Islet precursor cell (in vitro differentiated cells): ENCODE data around the gene ADIPOR1.
"Not testable (repeated sequence)": the region's sequence is repeated elsewhere in the genome, so short reads cannot be mapped to it uniquely, and the experiment has no call there.

Experiments
- DNase-seq: peaks from one replicate; pipeline ENCODE4 v3.0.0-alpha.2; 2018

The ADIPOR1 gene

DNA sequence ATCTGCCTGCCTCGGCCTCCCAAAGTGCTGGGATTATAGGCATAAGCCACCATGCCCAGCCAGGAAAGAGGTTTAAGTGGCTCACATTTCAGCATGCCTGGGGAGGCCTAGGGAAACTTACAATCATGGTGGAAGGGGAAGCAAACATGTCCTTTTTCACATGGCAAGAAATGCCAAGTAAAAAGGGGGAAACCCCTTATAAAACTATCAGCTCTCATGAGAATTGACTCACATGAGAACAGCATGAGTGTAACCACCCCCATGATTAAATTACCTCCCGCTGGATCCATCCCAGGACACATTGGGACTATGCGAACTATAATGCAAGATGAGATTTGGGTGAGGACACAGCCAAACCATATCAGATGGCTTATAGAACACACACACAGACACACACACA lies 22.3 kb downstream of the ADIPOR1 start:
- DNase-seq: no peak

DNA sequence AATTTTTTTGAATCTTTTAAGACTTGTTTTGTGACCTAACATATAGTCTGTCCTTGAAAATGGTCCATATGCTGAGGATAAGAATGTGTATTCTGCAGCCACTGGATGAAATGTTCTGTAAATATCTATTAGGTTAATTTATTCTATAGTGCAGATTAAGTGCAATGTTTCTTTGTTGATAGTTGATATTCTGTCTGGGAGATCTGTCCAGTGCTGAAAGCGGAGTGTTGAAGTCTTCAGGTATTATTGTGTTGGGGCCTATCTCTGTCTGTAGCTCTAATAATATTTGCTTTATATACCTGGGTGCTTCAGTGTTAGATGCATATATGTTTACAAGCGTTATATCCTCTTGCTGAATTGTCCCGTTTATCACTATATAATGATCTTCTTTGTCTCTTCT lies 23.4 kb downstream of the ADIPOR1 start:
- no peak for DNase-seq

DNA sequence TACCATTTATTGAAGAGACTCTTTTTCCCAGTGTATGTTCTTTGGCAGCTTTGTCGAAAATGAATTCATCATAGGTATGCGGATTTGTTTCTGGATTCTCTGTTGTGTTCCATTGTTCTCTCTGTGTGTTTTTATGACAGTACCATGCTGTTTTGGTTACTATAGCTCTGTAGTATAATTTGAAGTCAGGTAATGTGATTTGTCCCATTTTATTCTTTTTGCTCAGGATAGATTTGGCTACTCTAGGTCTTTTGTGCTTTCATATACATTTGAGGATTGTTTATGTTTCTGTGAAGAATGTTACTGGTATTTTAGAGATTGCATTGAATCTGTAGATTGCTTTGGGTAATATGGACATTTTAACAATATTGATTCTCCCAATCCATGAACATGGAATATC lies 25.6 kb downstream of the ADIPOR1 start:
- DNase-seq: no peak

DNA sequence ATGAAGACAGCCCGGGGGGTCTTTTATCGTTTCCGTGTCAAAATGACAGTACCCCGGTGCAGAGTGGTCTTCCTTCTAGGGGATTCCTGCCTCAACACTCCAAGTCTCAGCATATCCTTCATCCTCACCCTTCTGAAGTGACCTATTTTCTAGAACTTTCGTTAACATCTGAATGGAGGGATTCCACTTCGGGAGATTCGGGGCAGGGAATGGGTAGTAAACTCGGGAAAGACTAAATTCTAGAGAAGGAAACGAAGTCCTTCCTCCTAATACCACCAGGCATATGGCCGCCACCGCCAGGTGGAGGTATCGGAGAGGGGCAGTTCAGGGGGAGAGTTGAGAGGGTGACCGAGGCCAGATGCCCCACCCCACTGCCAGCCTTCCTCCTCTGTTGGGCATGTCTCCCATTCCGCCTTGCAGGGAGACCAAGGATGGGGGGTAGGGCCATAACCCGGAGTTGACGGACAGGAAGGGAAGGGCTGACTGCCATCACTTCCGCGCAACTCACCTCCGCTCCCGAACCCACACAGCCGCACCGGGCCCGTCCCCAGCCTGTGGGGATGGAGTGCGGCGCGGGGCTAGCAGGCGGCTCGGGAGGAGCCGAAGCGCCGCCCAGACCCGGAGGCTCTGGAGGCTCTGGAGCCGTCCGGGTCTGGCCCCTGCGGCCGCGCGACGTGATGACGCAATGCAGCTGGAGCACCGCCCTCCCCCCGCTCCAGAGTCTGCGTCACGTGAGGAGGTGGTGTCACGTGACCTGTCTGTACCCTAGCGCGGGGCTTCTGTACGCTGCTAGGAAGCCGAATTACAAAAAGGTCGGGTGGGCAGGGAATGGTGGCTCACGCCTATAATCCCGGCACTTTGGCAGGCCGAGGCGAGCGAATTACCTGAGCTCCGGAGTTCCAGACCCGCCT lies 31.3 kb downstream of the ADIPOR1 start, which contains the start of gene KLHL12:
TSS of gene KLHL12 (minus strand) at position 654 of the 911 bp plus-strand sequence. CDS start 2,072 bp downstream, outside the sequence.
- DNase-seq: peak; percentile 98

DNA sequence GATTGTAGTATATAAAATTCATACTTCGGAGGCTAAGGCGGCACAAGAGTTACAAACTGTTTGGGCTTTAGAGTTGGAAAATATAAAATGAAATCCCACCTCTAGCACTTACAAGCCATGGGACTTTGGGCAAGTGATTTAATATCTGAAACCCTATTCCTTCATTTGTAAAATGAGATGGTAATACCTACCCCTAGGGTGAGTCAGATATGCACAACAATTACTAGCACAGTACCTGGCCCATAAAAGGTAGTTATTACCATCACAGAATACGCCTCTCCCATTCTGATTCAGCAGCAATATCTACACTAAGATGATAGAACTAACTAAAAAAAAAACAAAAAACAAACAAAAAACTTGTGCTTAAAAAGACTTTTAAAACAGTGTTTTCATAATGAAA lies 34.6 kb downstream of the ADIPOR1 start:
- no peak for DNase-seq

- DNase-seq: no peak
Observed at GRCh38 chr1:202919615-202920014, 38.5 kb downstream of the ADIPOR1 start.

DNA sequence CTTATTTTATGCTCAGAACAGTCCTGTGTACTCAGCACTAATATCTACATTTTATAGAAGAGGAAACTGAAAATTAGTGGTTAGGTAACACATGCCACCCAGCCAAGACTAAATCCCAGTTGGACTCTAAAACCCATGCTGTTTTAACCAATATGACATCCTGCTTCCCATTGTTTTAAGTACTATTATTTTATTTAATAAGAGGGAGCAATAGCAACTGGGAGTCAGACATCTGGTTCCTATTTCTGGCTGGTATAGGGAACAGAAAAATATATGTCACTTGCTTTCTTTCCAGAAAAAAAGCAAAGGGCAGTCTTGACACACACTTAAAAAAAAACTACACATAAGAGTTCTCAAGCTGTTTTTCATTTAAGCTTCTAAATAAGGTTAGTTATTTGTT lies 43.0 kb downstream of the ADIPOR1 start:
- DNase-seq: no peak

- DNase-seq: not testable (repeated sequence)
Observed at GRCh38 chr1:202912476-202912875, 45.6 kb downstream of the ADIPOR1 start.

DNA sequence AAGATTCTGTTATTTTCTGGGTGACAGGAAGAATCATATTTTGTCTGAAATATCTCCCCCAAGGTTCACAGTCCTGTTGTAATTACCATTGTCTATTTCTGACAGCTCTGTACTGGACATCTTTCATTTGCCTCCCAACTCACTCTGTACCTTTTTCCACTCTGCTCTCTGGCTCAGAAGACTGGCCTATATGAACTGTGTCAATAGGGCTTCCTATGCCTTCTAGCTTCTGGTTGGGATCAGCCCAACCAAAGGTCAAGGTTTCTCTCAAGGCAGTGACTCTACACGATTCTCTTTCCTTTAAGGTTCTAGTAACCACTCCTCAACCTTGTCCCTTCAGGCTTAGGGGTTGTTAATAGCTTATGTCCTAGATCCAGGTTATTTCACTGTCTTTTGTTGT lies 48.6 kb downstream of the ADIPOR1 start:
- DNase-seq: no peak

GRCh38 chr1:202908998-202909397 lies 49.1 kb downstream of the ADIPOR1 start:
- DNase-seq: no peak

DNA sequence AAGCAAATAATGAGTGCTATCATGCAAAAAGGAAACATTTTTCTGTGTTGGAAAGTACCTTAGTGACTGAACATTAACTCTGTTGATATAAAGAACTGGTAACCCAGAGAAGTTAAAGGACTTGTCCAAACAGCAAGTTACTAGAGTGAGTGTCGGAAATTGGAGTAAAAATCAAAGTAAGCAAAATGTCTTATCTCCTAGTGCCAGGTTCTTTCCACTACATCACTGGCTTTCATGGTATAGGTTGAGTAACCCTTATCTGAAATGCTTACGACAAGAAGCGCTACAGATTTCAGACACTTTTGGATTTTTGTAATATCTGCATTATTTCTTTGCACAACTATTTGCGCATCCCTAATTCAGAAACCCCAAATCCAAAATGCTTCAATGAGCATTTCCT lies 52.8 kb downstream of the ADIPOR1 start:
- no peak for DNase-seq

DNA sequence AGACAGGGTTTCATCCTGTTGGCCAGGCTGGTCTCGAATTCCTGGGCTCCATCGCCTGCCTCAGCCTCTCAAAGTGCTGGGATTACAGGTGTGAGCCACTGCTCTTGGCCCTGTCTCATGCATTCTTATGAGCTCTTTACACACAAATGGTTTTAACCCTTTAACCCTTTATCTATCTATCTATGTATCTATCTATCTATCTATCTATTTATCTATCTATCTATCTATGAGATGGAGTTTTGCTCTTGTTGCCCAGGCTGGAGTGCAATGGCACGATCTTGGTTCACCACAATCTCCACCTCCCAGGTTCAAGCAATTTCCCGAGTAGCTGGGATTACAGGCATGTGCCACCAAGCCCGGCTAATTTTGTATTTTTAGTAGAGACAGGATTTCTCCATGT lies 54.3 kb downstream of the ADIPOR1 start:
- not testable (repeated sequence) for DNase-seq

DNA sequence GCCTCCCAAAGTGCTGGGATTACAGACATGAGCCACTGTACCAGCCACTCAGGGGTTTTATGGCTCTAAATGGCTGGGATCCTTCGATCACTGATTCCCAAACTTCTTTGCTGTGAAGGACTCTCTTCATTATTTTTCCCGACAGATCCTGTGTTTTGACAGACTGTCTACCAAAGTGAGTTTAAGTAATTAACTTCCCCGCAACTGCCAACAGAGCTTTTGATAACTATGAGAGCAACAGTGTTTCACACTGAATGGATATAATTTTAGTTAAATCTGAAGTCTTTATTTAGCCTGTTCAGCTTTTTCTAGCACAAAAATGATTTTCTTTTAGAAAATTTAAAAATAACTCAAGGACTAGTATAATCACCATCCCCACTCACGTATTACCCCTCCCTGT lies 56.6 kb downstream of the ADIPOR1 start:
- DNase-seq: no peak

DNA sequence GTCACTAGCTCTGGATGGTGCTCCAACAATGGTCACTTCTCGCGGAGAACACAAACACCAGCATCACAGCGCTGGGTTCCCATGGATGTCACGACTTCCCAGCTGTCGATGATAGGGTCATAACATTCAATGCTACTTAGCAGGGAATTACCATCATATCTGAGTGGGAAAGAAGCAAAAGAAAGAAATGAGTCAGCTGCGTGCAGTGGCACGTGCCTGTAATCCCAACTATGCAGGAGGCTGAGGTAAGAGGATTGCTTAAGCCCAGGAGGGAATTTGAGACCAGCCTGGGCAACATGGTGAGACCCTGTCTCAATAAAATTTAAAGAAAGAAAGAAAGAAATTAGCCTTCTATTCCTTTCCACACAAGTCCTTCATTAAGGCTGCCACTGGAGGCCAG lies 65.6 kb downstream of the ADIPOR1 start:
- DNase-seq: no peak
